Measurements from ENCODE around the gene EPS8L3. TPM values are rescaled to one million over a fixed set of nuclear protein-coding genes. Genes with fewer than 3 reads are reported as not detected.

The EPS8L3 gene
- total and polyA plus RNA-seq, 9 of the 15 experiments (the other 6 are each of a cell fraction or from before 2014, with no cell fraction given) = 0.09 to 0.42 (median 0.14) TPM; not detected in 5

DNA sequence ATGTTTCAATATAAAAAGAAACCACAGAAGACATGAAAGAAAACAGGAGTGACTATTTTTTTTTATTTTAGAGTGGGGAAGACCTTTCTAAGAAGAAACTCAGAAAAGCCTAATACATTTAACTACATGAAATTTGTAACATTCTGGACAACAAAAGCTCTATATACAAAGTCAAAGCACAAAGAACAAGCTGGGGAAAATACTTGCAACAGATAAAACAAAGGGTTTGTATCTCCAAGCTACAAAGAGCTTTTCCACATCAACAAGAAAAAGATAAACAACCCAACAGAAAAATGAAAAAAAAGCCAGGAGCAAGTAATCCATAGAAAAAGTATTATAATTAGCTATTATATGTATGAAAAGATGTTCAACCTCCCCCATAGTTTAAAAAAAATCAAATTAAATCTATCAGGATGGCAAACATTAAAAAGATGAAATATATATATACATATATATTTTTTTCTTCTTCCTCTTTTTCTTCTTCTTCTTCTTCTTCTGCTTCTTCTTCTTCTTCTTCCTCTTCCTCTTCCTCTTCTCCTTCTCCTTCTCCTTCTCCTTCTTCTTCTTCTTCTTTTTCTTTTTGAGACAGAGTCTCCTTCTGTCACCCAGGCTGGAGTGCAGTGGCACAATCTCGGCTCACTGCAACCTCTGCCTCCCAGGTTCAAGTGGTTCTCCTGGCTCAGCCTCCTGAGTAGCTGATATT, 49.1 kb upstream of the EPS8L3 start:
- Histone ChIP-seq H3K36me3 (ENCODE audit: control insufficient read depth, insufficient read depth, low read length) (no peaks in the 10 kb centered on the region), H2AFZ (ENCODE audit: low read depth, low read length) (no peak overlapping the region), H3K4me1 (replicated peaks in 1 of 2; ENCODE audit: control insufficient read depth in 2 of 2, insufficient read depth in 2 of 2, low read length in 2 of 2) (peaks cover 5 to 8% of the 10 kb centered on the region in 2 experiments; a peak in 4 of 5 replicates), H3K9me3 (replicated peaks; ENCODE audit: control insufficient read depth, insufficient read depth, low read depth, low read length) (peaks cover 5% of the 10 kb centered on the region; the same call in 1 of the 2 replicates), H3K79me2 (ENCODE audit: control insufficient read depth, insufficient read depth, low read length) (no peaks in the 10 kb centered on the region), H3K4me2 (ENCODE audit: insufficient read depth, low read length) (no peak overlapping the region), H3K9me1 (ENCODE audit: control insufficient read depth, insufficient read depth, low read length) (no peaks in the 10 kb centered on the region), H3K4me3 (no peak overlapping the region), H3K27ac (ENCODE audit: extremely low read depth, low read depth, low read length) (no peak overlapping the region), H4K20me1 (replicated peaks; ENCODE audit: control insufficient read depth, insufficient read depth, low read length) (no peaks in the 10 kb centered on the region), H3K27me3 (ENCODE audit: control insufficient read depth in 2 of 2, insufficient read depth in 2 of 2, low read length in 2 of 2) (no peaks in the 10 kb centered on the region), H3K9ac (ENCODE audit: insufficient read depth in 1 of 2, low read depth in 2 of 2, low read length in 2 of 2) (no peak overlapping the region)
- ATAC-seq = no peak
- 13% methylated on average over 1 of the region's 1 CpG for WGBS (ENCODE audit: insufficient coverage, low coverage, missing lambda C conversion rate)
- no peak for FAIRE-seq
- TF ChIP-seq, protein P1, sequence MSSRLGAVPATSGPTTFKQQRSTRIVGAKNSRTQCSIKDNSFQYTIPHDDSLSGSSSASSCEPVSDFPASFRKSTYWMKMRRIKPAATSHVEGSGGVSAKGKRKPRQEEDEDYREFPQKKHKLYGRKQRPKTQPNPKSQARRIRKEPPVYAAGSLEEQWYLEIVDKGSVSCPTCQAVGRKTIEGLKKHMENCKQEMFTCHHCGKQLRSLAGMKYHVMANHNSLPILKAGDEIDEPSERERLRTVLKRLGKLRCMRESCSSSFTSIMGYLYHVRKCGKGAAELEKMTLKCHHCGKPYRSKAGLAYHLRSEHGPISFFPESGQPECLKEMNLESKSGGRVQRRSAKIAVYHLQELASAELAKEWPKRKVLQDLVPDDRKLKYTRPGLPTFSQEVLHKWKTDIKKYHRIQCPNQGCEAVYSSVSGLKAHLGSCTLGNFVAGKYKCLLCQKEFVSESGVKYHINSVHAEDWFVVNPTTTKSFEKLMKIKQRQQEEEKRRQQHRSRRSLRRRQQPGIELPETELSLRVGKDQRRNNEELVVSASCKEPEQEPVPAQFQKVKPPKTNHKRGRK (tag; IDR thresholded peaks at IDR 0.05) = peak; percentile 74
- no peak for TF ChIP-seq KDM1A (IDR thresholded peaks at IDR 0.05)
- BruUV-seq (replicated peaks) = no TSS peak
- in situ Hi-C loops (cut with MboI) (no loop called here), intact Hi-C loops (cut with micrococcal nuclease) (no loop called here)
- no peak for DNase-seq (ENCODE audit: extremely low read depth in 1 of 4, low spot score in 3 of 4)
- POLR2A ChIA-PET = interaction anchor here (0.7 to 2.6 kb wide), 3 partner anchors 10 to 193 kb away, joined by 3 to 12 read pairs (median 3); partner anchors contain the start of gene AMPD2
- CTCF ChIA-PET (ENCODE audit: low intra/inter-chr PET ratio) = no interaction called here

DNA sequence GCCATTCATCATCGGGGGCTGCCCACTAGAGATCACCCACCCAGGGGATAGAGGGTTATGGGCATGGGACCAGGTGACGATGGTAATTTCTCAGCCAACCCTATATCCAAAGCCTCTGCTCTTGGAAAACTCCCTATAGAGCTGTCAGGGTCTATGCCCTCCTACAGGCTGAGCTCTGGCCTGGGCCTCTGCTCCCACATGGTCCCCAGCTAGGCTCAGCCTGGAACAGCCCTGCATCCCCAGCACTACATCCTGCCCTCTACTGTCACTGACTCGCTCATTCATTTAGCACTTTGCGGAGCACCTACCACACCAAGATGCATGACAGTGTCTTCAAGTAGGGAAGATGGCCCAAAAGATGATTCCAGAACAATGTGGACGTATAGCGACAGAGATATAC, 45.0 kb upstream of the EPS8L3 start:
- Histone ChIP-seq H3K27ac (ENCODE audit: extremely low read depth, low read depth, low read length) (no peak overlapping the region), H3K9me1 (ENCODE audit: control insufficient read depth, insufficient read depth, low read length) (no peaks in the 10 kb centered on the region), H3K27me3 (ENCODE audit: control insufficient read depth in 2 of 2, insufficient read depth in 2 of 2, low read length in 2 of 2) (no peaks in the 10 kb centered on the region), H3K9me3 (replicated peaks; ENCODE audit: control insufficient read depth, insufficient read depth, low read depth, low read length) (no peaks in the 10 kb centered on the region), H3K4me2 (ENCODE audit: insufficient read depth, low read length) (no peak overlapping the region), H3K4me3 (no peak overlapping the region), H4K20me1 (replicated peaks; ENCODE audit: control insufficient read depth, insufficient read depth, low read length) (no peaks in the 10 kb centered on the region), H3K9ac (ENCODE audit: insufficient read depth in 1 of 2, low read depth in 2 of 2, low read length in 2 of 2) (no peak overlapping the region), H3K4me1 (replicated peaks in 1 of 2; ENCODE audit: control insufficient read depth in 2 of 2, insufficient read depth in 2 of 2, low read length in 2 of 2) (peaks cover 0 to 10% of the 10 kb centered on the region in 2 experiments; a peak in 4 of 5 replicates), H3K79me2 (ENCODE audit: control insufficient read depth, insufficient read depth, low read length) (no peaks in the 10 kb centered on the region), H2AFZ (ENCODE audit: low read depth, low read length) (no peak overlapping the region), H3K36me3 (ENCODE audit: control insufficient read depth, insufficient read depth, low read length) (no peaks in the 10 kb centered on the region)
- ChIA-PET CTCF (ENCODE audit: low intra/inter-chr PET ratio) (no interaction called here), POLR2A (interaction anchor here (1.7 to 2.0 kb wide), 3 partner anchors 12 to 14 kb away, joined by 5 to 10 read pairs (median 8); no protein-coding TSS in a partner anchor)
- DNase-seq (ENCODE audit: extremely low read depth in 1 of 4, low spot score in 3 of 4) (no peak), FAIRE-seq (no peak), ATAC-seq (peak; percentile 61)
- intact Hi-C loops (cut with micrococcal nuclease) = no loop called here
- BruUV-seq (replicated peaks) = no TSS peak
- in situ Hi-C loops (cut with MboI) = no loop called here
- WGBS (ENCODE audit: insufficient coverage, low coverage, missing lambda C conversion rate) = 91% methylated on average over 6 of the region's 6 CpGs
- TF ChIP-seq ETV5 (CRISPR knock-in tag; IDR thresholded peaks at IDR 0.05; ENCODE audit: low read depth) (no peak), MIER1 (IDR thresholded peaks at IDR 0.05; ENCODE audit: low read depth) (no peak), NR2C2 (CRISPR knock-in tag; IDR thresholded peaks at IDR 0.05) (no peak), NR2C2 (tag; IDR thresholded peaks at IDR 0.05) (no peak), CBX5 (IDR thresholded peaks at IDR 0.05; ENCODE audit: borderline replicate concordance, low read depth) (no peak), PHB (CRISPR knock-in tag; IDR thresholded peaks at IDR 0.05) (no peak), ZNF586 (CRISPR knock-in tag; conservative IDR thresholded peaks at IDR 0.05) (no peak), SMAD4 (CRISPR knock-in tag; conservative IDR thresholded peaks at IDR 0.05) (no peak), NCOR1 (IDR thresholded peaks at IDR 0.05) (no peak), BCL6 (CRISPR knock-in tag; IDR thresholded peaks at IDR 0.05) (no peak)
- TF ChIP-seq, protein P2, sequence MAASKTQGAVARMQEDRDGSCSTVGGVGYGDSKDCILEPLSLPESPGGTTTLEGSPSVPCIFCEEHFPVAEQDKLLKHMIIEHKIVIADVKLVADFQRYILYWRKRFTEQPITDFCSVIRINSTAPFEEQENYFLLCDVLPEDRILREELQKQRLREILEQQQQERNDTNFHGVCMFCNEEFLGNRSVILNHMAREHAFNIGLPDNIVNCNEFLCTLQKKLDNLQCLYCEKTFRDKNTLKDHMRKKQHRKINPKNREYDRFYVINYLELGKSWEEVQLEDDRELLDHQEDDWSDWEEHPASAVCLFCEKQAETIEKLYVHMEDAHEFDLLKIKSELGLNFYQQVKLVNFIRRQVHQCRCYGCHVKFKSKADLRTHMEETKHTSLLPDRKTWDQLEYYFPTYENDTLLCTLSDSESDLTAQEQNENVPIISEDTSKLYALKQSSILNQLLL (CRISPR knock-in tag; IDR thresholded peaks at IDR 0.05; ENCODE audit: borderline replicate concordance) = no peak
- TF ChIP-seq, protein P3, sequence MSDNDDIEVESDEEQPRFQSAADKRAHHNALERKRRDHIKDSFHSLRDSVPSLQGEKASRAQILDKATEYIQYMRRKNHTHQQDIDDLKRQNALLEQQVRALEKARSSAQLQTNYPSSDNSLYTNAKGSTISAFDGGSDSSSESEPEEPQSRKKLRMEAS (CRISPR knock-in tag; IDR thresholded peaks at IDR 0.05) = no peak
